GM06990 (cell line): ENCODE measurements around the gene AZIN2.
"Not testable (repeated sequence)": the region's sequence is repeated elsewhere in the genome, so short reads cannot be mapped to it uniquely, and the experiment has no call there.

Source experiments
- DNase-seq: peaks from one replicate; pipeline ENCODE4 v3.0.0-alpha.2; 2011; ENCODE audit not compliant: insufficient read length; ENCODE audit errors: extremely low read depth
- H3K27me3 ChIP-seq: replicated peaks from 2 replicates; pipeline ENCODE4 v1.6.0; 2011; ENCODE audit warnings: low read length; ENCODE audit not compliant: control insufficient read depth, insufficient read depth
- H3K36me3 ChIP-seq: 2 replicates; pipeline ENCODE4 v1.5.1; 2011; ENCODE audit warnings: low read length; ENCODE audit not compliant: control insufficient read depth, insufficient read depth
- H3K4me3 ChIP-seq: replicated peaks from 2 replicates; pipeline ENCODE4 v1.5.1; 2011; ENCODE audit warnings: low read depth, mild to moderate bottlenecking, control low read depth, low read length
- CTCF ChIP-seq: IDR thresholded peaks from 2 replicates; pipeline ENCODE4 v1.5.1; 2011; ENCODE audit warnings: low read length, control low read depth, mild to moderate bottlenecking, inconsistent platforms; ENCODE audit not compliant: insufficient read depth, poor library complexity, severe bottlenecking

Gene AZIN2

GRCh38 chr1:33128781-33129180, 47.8 kb downstream of the AZIN2 start:
- Histone ChIP-seq H3K4me3 (no peak overlapping the region), H3K36me3 (no peaks in the 10 kb centered on the region; the same call in 1 of the 2 replicates), H3K27me3 (no peaks in the 10 kb centered on the region)
- no peak for DNase-seq
- no peak for TF ChIP-seq CTCF

- Histone ChIP-seq H3K27me3 (no peaks in the 10 kb centered on the region), H3K4me3 (no peak overlapping the region), H3K36me3 (no peaks in the 10 kb centered on the region)
- no peak for TF ChIP-seq CTCF
- no peak for DNase-seq
Measured at GRCh38 chr1:33130297-33130696, 49.3 kb downstream of the AZIN2 start.

GRCh38 chr1:33131191-33131590, 50.2 kb downstream of the AZIN2 start:
- Histone ChIP-seq H3K4me3 (no peak overlapping the region), H3K27me3 (no peaks in the 10 kb centered on the region), H3K36me3 (no peaks in the 10 kb centered on the region)
- TF ChIP-seq CTCF: no peak
- DNase-seq: no peak

- no peaks in the 10 kb centered on the region for H3K36me3 ChIP-seq
- TF ChIP-seq CTCF: no peak
- no peak for DNase-seq
- H3K4me3 ChIP-seq: no peak overlapping the region
- H3K27me3 ChIP-seq: no peaks in the 10 kb centered on the region
Measured at GRCh38 chr1:33132549-33132948, 51.6 kb downstream of the AZIN2 start.

GRCh38 chr1:33133478-33134105, 52.6 kb downstream of the AZIN2 start:
- no peaks in the 10 kb centered on the region for H3K36me3 ChIP-seq
- TF ChIP-seq CTCF: no peak
- H3K27me3 ChIP-seq: no peaks in the 10 kb centered on the region
- no peak for DNase-seq
- H3K4me3 ChIP-seq: no peak overlapping the region

- DNase-seq, H3K27me3 ChIP-seq, H3K4me3 ChIP-seq, H3K36me3 ChIP-seq: not testable (repeated sequence)
Measured at GRCh38 chr1:33136041-33136440, 55.1 kb downstream of the AZIN2 start.
